ENCODE data around the gene DYRK1A. TPM values are rescaled to one million over a fixed set of nuclear protein-coding genes. Genes with fewer than 3 reads are reported as not detected.

DYRK1A gene
- total RNA-seq, 4 donors from 2014 or later, result 42.0 to 137 (median 119) TPM

GRCh38 chr21:37368541-37369279 lies 2.1 kb downstream of the DYRK1A start:
- H3K27me3 ChIP-seq, result no peaks in the 10 kb centered on the region
- H3K9me3 ChIP-seq, result no peaks in the 10 kb centered on the region
- H3K4me3 ChIP-seq, result peak overlapping the region; percentile 81 to 96
- peaks cover 0 to 9% of the 10 kb centered on the region in 2 donors for H3K4me1 ChIP-seq
- no peak for DNase-seq
- intact Hi-C loops (cut with DNase I; ENCODE audit: low total_unique reads), result no loop called here
- H3K27ac ChIP-seq, result peak overlapping the region; percentile 99 to 100
- H3K36me3 ChIP-seq, result no peaks in the 10 kb centered on the region
- no peak for TF ChIP-seq POLR2A (IDR thresholded peaks at IDR 0.05)
- TF ChIP-seq, protein P1, sequence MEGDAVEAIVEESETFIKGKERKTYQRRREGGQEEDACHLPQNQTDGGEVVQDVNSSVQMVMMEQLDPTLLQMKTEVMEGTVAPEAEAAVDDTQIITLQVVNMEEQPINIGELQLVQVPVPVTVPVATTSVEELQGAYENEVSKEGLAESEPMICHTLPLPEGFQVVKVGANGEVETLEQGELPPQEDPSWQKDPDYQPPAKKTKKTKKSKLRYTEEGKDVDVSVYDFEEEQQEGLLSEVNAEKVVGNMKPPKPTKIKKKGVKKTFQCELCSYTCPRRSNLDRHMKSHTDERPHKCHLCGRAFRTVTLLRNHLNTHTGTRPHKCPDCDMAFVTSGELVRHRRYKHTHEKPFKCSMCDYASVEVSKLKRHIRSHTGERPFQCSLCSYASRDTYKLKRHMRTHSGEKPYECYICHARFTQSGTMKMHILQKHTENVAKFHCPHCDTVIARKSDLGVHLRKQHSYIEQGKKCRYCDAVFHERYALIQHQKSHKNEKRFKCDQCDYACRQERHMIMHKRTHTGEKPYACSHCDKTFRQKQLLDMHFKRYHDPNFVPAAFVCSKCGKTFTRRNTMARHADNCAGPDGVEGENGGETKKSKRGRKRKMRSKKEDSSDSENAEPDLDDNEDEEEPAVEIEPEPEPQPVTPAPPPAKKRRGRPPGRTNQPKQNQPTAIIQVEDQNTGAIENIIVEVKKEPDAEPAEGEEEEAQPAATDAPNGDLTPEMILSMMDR (IDR thresholded peaks at IDR 0.05), result no peak

DNA sequence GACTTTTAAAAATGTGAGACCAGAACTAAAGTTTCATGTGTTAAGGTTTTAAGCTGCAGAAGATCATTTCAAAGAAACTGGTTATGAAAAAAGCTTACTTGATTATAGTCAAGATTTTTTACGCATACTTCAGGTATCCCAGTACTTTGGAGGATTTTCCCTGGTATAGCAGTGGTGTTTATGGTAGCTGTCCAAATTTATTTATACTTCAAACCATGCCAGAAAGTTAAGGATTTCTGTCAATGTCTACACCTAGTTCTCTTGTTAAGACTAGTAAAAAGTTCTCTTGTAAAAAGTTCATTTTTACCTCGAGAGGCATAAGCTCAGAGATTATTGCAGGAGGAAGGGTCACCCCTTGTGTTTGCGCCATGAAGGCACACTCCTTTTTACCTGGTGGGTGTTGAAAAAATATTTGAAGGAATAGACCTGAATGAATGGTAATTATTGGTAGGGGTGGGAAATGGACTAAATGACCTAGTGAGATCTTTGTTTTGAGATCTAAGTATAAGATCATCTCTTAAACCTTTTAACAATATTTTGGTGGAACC lies 2.8 kb downstream of the DYRK1A start:
- no peaks in the 10 kb centered on the region for H3K9me3 ChIP-seq
- DNase-seq, result no peak
- no peak for TF ChIP-seq POLR2A (IDR thresholded peaks at IDR 0.05)
- TF ChIP-seq, protein P1 (IDR thresholded peaks at IDR 0.05), result no peak
- peaks cover 0 to 9% of the 10 kb centered on the region in 2 donors for H3K4me1 ChIP-seq
- intact Hi-C loops (cut with DNase I; ENCODE audit: low total_unique reads), result no loop called here
- peak overlapping the region; percentile 81 to 96 for H3K4me3 ChIP-seq
- no peaks in the 10 kb centered on the region for H3K27me3 ChIP-seq
- peak overlapping the region in 1 of 2 donors; percentile 100 for H3K27ac ChIP-seq
- H3K36me3 ChIP-seq, result no peaks in the 10 kb centered on the region

DNA sequence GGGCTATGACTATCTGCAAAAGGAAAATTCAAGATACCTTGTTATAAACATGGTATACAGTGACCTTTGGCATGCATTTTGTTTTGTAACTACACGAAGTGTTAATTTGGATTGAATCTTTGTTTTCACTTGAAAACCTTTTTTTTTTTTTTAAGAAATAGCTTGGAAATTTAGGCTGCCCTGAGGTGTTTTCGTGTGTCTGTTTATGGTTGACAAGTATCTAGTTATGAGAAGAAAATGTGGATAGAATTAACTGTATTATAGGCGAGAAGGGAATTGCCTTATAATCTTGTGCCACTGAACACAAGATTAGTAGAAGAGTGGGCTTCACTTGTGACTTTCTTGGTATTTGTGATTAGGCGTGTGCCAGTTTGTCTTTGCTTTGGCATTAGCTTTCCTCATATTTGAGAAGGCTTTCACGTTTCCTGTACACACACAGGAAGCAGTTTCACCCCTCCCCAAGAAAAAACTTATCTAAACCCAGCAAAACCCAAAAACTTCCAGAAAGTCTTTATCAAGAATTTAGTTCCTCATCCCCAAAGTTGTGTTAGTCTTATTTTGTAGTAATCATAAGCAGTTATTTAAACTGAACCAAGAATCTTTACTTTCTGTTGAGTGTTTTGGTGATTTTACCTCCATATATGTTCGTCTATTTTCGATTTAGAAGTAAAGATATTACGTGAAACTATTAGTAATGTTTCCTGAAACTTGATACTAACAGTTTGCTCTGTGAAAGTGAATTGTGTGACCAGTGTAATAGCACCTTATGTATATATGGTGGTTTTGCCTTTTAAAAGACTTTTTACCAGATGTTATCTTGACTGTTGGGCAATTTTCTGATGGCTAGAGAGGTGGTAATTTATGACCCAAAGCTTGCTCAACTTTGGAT lies 3.8 kb downstream of the DYRK1A start:
- DNase-seq, result no peak
- H3K27ac ChIP-seq, result peak overlapping the region; percentile 12 to 100
- H3K9me3 ChIP-seq, result no peaks in the 10 kb centered on the region
- no peaks in the 10 kb centered on the region for H3K27me3 ChIP-seq
- peak overlapping the region in 1 of 2 donors; percentile 81 for H3K4me3 ChIP-seq
- H3K4me1 ChIP-seq, result peaks cover 0 to 9% of the 10 kb centered on the region in 2 donors
- H3K36me3 ChIP-seq, result no peaks in the 10 kb centered on the region
- intact Hi-C loops (cut with DNase I; ENCODE audit: low total_unique reads), result no loop called here
- TF ChIP-seq, protein P1 (IDR thresholded peaks at IDR 0.05), result no peak
- no peak for TF ChIP-seq POLR2A (IDR thresholded peaks at IDR 0.05)

DNA sequence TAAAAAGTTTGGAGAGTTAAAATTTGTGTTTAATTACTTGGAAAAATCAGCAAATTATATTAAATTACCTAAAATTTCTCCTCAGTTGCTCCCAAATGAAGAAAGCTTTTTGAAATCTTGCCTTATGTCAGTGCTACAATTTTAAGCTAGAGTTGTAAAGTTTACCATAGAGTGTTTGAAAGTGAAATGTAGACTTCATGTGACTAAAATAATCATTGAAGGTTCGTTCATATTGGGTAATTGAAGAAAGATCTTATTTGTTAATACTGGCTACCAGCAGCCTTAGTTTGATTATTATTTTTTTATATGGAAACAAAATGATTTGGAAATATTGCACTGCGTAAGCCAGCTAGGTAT lies 4.4 kb downstream of the DYRK1A start:
- H3K27ac ChIP-seq, result peak overlapping the region in 1 of 2 donors; percentile 100
- no peak for TF ChIP-seq POLR2A (IDR thresholded peaks at IDR 0.05)
- TF ChIP-seq, protein P1 (IDR thresholded peaks at IDR 0.05), result no peak
- H3K9me3 ChIP-seq, result no peaks in the 10 kb centered on the region
- intact Hi-C loops (cut with DNase I; ENCODE audit: low total_unique reads), result no loop called here
- H3K36me3 ChIP-seq, result no peaks in the 10 kb centered on the region
- no peak for DNase-seq
- H3K4me3 ChIP-seq, result no peak overlapping the region
- H3K4me1 ChIP-seq, result peaks cover 5 to 9% of the 10 kb centered on the region in 2 donors
- no peaks in the 10 kb centered on the region for H3K27me3 ChIP-seq

All from uterus (tissue), 4 donors.